ENCODE measurements around the gene SSR2.
A peak's percentile ranks its signal among the peaks of the same experiment; 100 is the strongest.

The SSR2 gene

GRCh38 chr1:155996166-155996565, 24.6 kb downstream of the SSR2 start:
- H4K20me1 ChIP-seq (ENCODE audit: control insufficient read depth, insufficient read depth, low read depth, low read length): no peaks in the 10 kb centered on the region
- H3K4me1 ChIP-seq (ENCODE audit: control insufficient read depth, low read length): peaks cover 6% of the 10 kb centered on the region
- H3K36me3 ChIP-seq (ENCODE audit: control insufficient read depth, low read length): no peaks in the 10 kb centered on the region
- no peaks in the 10 kb centered on the region for H3K9me2 ChIP-seq (replicated peaks; ENCODE audit: control insufficient read depth, low read length)
- H3K4me2 ChIP-seq (ENCODE audit: low read length): no peak overlapping the region
- no peaks in the 10 kb centered on the region for H3K79me2 ChIP-seq (ENCODE audit: control insufficient read depth, low read length)
- H3K4me3 ChIP-seq (ENCODE audit: low read length): no peak overlapping the region
- H3F3A ChIP-seq (ENCODE audit: control insufficient read depth, insufficient read depth): no peaks in the 10 kb centered on the region
- H3K27me3 ChIP-seq (ENCODE audit: control insufficient read depth, low read length): no peaks in the 10 kb centered on the region
- H3K27ac ChIP-seq (ENCODE audit: low read depth, low read length): no peak overlapping the region
- no peaks in the 10 kb centered on the region for H3K9me3 ChIP-seq (ENCODE audit: control insufficient read depth, insufficient read depth, low read length)
- TF ChIP-seq EZH2phosphoT487 (IDR thresholded peaks at IDR 0.05; ENCODE audit: borderline replicate concordance, low read length) (no peak), CTCF (IDR thresholded peaks at IDR 0.05; ENCODE audit: low read depth, low read length, poor library complexity, severe bottlenecking) (no peak)

GRCh38 chr1:155993595-155993994, 27.2 kb downstream of the SSR2 start:
- no peak for TF ChIP-seq EZH2phosphoT487 (IDR thresholded peaks at IDR 0.05; ENCODE audit: borderline replicate concordance, low read length)
- no peak for TF ChIP-seq CTCF (IDR thresholded peaks at IDR 0.05; ENCODE audit: low read depth, low read length, poor library complexity, severe bottlenecking)

GRCh38 chr1:155990005-155990739, 30.6 kb downstream of the SSR2 start:
- H3K79me2 ChIP-seq (ENCODE audit: control insufficient read depth, low read length): no peaks in the 10 kb centered on the region
- peak overlapping the region; percentile 20; the same call in 1 of the 2 replicates for H3K4me2 ChIP-seq (ENCODE audit: low read length)
- TF ChIP-seq EZH2phosphoT487 (IDR thresholded peaks at IDR 0.05; ENCODE audit: borderline replicate concordance, low read length): no peak
- no peak for TF ChIP-seq CTCF (IDR thresholded peaks at IDR 0.05; ENCODE audit: low read depth, low read length, poor library complexity, severe bottlenecking)
- H3F3A ChIP-seq (ENCODE audit: control insufficient read depth, insufficient read depth): no peaks in the 10 kb centered on the region
- no peak overlapping the region for H3K27ac ChIP-seq (ENCODE audit: low read depth, low read length)
- no peaks in the 10 kb centered on the region for H3K9me2 ChIP-seq (replicated peaks; ENCODE audit: control insufficient read depth, low read length)
- H3K36me3 ChIP-seq (ENCODE audit: control insufficient read depth, low read length): no peaks in the 10 kb centered on the region
- H4K20me1 ChIP-seq (ENCODE audit: control insufficient read depth, insufficient read depth, low read depth, low read length): no peaks in the 10 kb centered on the region
- H3K27me3 ChIP-seq (ENCODE audit: control insufficient read depth, low read length): no peaks in the 10 kb centered on the region
- peaks cover 12% of the 10 kb centered on the region for H3K4me1 ChIP-seq (ENCODE audit: control insufficient read depth, low read length)
- H3K4me3 ChIP-seq (ENCODE audit: low read length): no peak overlapping the region
- no peaks in the 10 kb centered on the region for H3K9me3 ChIP-seq (ENCODE audit: control insufficient read depth, insufficient read depth, low read length)

More at GRCh38 chr1:155993595-155993994, 27.2 kb downstream of the SSR2 start:
- H4K20me1 ChIP-seq (ENCODE audit: control insufficient read depth, insufficient read depth, low read depth, low read length): no peaks in the 10 kb centered on the region
- H3K79me2 ChIP-seq (ENCODE audit: control insufficient read depth, low read length): no peaks in the 10 kb centered on the region
- H3F3A ChIP-seq (ENCODE audit: control insufficient read depth, insufficient read depth): no peaks in the 10 kb centered on the region
- no peaks in the 10 kb centered on the region for H3K27me3 ChIP-seq (ENCODE audit: control insufficient read depth, low read length)
- no peak overlapping the region for H3K4me3 ChIP-seq (ENCODE audit: low read length)
- peaks cover 12% of the 10 kb centered on the region for H3K4me1 ChIP-seq (ENCODE audit: control insufficient read depth, low read length)
- H3K36me3 ChIP-seq (ENCODE audit: control insufficient read depth, low read length): no peaks in the 10 kb centered on the region
- no peaks in the 10 kb centered on the region for H3K9me2 ChIP-seq (replicated peaks; ENCODE audit: control insufficient read depth, low read length)
- H3K4me2 ChIP-seq (ENCODE audit: low read length): no peak overlapping the region
- no peak overlapping the region for H3K27ac ChIP-seq (ENCODE audit: low read depth, low read length)
- no peaks in the 10 kb centered on the region for H3K9me3 ChIP-seq (ENCODE audit: control insufficient read depth, insufficient read depth, low read length)

Measured in DOHH2 (cell line).